Liver (tissue), 9 donors: ENCODE results near the gene SKIC2. TPM values are rescaled to one million over a fixed set of nuclear protein-coding genes. Genes with fewer than 3 reads are reported as not detected.

Experiments used
- DNase-seq: peaks from one replicate; pipeline ENCODE4 v3.0.0-alpha.2; 2017; ENCODE audit warnings: low spot score
- H3K27ac ChIP-seq, 2 donors: one replicate each; pipeline ENCODE4 v1.7.0; 2013; ENCODE audit warnings: inconsistent platforms in 2 of 2, low read length in 2 of 2, control low read depth in 1 of 2, low read depth in 1 of 2, mild to moderate bottlenecking in 1 of 2
- H3K27me3 ChIP-seq, 4 donors: one replicate each; pipeline versions ENCODE4 v1.6.1 to v1.7.0; 2013; ENCODE audit warnings: low read length in 3 of 4, inconsistent platforms in 1 of 4, mild to moderate bottlenecking in 1 of 4, moderate library complexity in 1 of 4; ENCODE audit not compliant: control insufficient read depth in 4 of 4, insufficient read depth in 4 of 4
- H3K36me3 ChIP-seq, 4 donors: one replicate each; pipeline versions ENCODE4 v1.6.1 to v1.7.0; 2013; ENCODE audit warnings: low read length in 3 of 4, mild to moderate bottlenecking in 3 of 4, low read depth in 1 of 4, moderate library complexity in 1 of 4; ENCODE audit not compliant: control insufficient read depth in 4 of 4, insufficient read depth in 3 of 4
- H3K4me1 ChIP-seq, 4 donors: one replicate each; pipeline versions ENCODE4 v1.6.1 to v1.7.0; 2013; ENCODE audit warnings: low read length in 3 of 4, mild to moderate bottlenecking in 3 of 4, moderate library complexity in 1 of 4; ENCODE audit not compliant: control insufficient read depth in 4 of 4, insufficient read depth in 4 of 4
- H3K4me3 ChIP-seq, 3 donors: one replicate each; pipeline versions ENCODE4 v1.6.1 to v1.7.0; 2013; ENCODE audit warnings: low read length in 3 of 3, control low read depth in 1 of 3, low read depth in 1 of 3, mild to moderate bottlenecking in 1 of 3
- H3K9ac ChIP-seq, 2 donors: one replicate each; pipeline ENCODE4 v1.7.0; 2013; ENCODE audit warnings: low read length in 2 of 2, mild to moderate bottlenecking in 2 of 2, moderate library complexity in 2 of 2, control low read depth in 1 of 2, low read depth in 1 of 2
- H3K9me3 ChIP-seq, 4 donors: one replicate each; pipeline versions ENCODE4 v1.6.1 to v1.7.0; 2013; ENCODE audit warnings: low read length in 3 of 4; ENCODE audit not compliant: control insufficient read depth in 4 of 4
- CTCF ChIP-seq: fragments of 150-350 bp; IDR thresholded peaks from 2 replicates; pipeline ENCODE4 v1.5.1; 2017; ENCODE audit warnings: improper control_type of control experiment, low read depth, low read length; ENCODE audit not compliant: missing input control
- EGR1 ChIP-seq, 2 donors: IDR thresholded peaks; 2 replicates each; pipeline ENCODE4 v1.6.1; 2016 to 2018; ENCODE audit warnings: antibody characterized with exemption in 2 of 2, low read depth in 2 of 2
- FOXA1 ChIP-seq: IDR thresholded peaks from 2 replicates; pipeline ENCODE4 v1.6.1; 2016; ENCODE audit warnings: antibody characterized with exemption
- FOXA2 ChIP-seq: IDR thresholded peaks from 2 replicates; pipeline ENCODE4 v1.6.1; 2016; ENCODE audit warnings: antibody characterized with exemption
- HNF4A ChIP-seq, 2 donors: conservative IDR thresholded peaks; 2 replicates each; pipeline ENCODE4 v1.6.1; 2016; ENCODE audit warnings: antibody characterized with exemption in 2 of 2, mild to moderate bottlenecking in 2 of 2
- HNF4G ChIP-seq: IDR thresholded peaks from 2 replicates; pipeline ENCODE4 v1.6.1; 2016; ENCODE audit warnings: antibody characterized with exemption
- MAX ChIP-seq: IDR thresholded peaks from 2 replicates; pipeline ENCODE4 v1.6.1; 2016; ENCODE audit warnings: antibody characterized with exemption
- RAD21 ChIP-seq, 2 donors: IDR thresholded peaks; 2 replicates each; pipeline ENCODE4 v1.6.1; 2016; ENCODE audit warnings: antibody characterized with exemption in 2 of 2, mild to moderate bottlenecking in 2 of 2
- REST ChIP-seq: IDR thresholded peaks from 2 replicates; pipeline ENCODE4 v1.6.1; 2016; ENCODE audit warnings: antibody characterized with exemption, mild to moderate bottlenecking
- RXRA ChIP-seq, 2 donors: IDR thresholded peaks; 2 replicates each; pipeline ENCODE4 v1.6.1; 2017 to 2018; ENCODE audit warnings: antibody characterized with exemption in 2 of 2, mild to moderate bottlenecking in 1 of 2
- SP1 ChIP-seq: IDR thresholded peaks from 2 replicates; pipeline ENCODE4 v1.6.1; 2018; ENCODE audit warnings: antibody characterized with exemption, mild to moderate bottlenecking
- YY1 ChIP-seq: IDR thresholded peaks from 2 replicates; pipeline ENCODE4 v1.6.1; 2016; ENCODE audit warnings: antibody characterized with exemption, mild to moderate bottlenecking
- ZBTB33 ChIP-seq: IDR thresholded peaks from 2 replicates; pipeline ENCODE4 v1.6.1; 2016; ENCODE audit warnings: antibody characterized with exemption
- WGBS: extraction: QIAGEN DNeasy Blood & Tissue Kit; methylation state at CpG from one replicate; pipeline ENCODE4 v1.1.7; 2013; 5-methylcytosine and 5-hydroxymethylcytosine counted together
- polyA plus RNA-seq, 2 donors: library from polyadenylated mRNA; stranded (reverse) in 1 of 2; unstranded in 1 of 2; fragments of 200-250 nt in 1 of 2; fragments of >200 nt in 1 of 2; fragmentation: Nextera tagmentation in 1 of 2; extraction: Ambion mirVana in 1 of 2; gene quantifications; one replicate each; pipeline versions ENCODE4 v1.2.1 to v1.2.3, GENCODE V29; 2013 to 2015
- total RNA-seq, 2 donors: library from RNA; depleted of rRNA; stranded (reverse); fragments of >200 nt; gene quantifications; one replicate each; pipeline ENCODE4 v1.2.3, GENCODE V29; 2014
- TF ChIP-seq, protein P1 (sequence below): IDR thresholded peaks from 2 replicates; pipeline ENCODE4 v1.6.1; 2016; ENCODE audit warnings: antibody characterized with exemption
- donor health status: healthy.
- donor health status: healthy.
- donor health status: healthy.
- donor health status: healthy.
- donor health status: healthy.

SKIC2 gene
- total and polyA plus RNA-seq, 4 donors, result 26.7 to 57.6 (median 34.5) TPM

- TF ChIP-seq ZBTB33, result no peak
- TF ChIP-seq RAD21 (IDR thresholded peaks at IDR 0.05), result no peak
- TF ChIP-seq RXRA (IDR thresholded peaks at IDR 0.05), result no peak
- no peak for TF ChIP-seq FOXA1
Measured at GRCh38 chr6:31967926-31968320, 8.9 kb downstream of the SKIC2 start (continued).

DNA sequence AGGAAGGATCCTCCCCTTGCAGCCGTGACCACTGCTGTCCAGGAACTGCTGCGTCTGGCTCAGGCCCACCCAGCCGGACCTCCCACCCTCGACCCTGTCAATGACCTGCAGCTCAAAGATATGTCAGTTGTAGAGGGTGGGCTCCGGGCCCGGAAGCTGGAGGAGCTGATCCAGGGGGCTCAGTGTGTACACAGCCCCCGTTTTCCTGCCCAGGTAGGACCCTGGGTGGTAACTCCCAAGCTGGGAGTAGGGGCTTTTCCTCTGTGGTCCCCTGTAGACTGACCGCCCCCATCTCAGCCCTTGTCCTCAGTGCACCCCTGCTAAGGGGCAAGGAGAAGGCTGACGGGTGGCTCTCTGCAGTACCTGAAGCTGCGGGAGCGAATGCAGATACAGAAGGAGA, 9.4 kb downstream of the SKIC2 start:
- 89% methylated on average over 11 of the region's 11 CpGs for WGBS
- peaks cover 18 to 55% (median 36%) of the 10 kb centered on the region in 4 donors for H3K36me3 ChIP-seq
- no peak overlapping the region for H3K4me3 ChIP-seq
- peaks cover 6 to 51% (median 35%) of the 10 kb centered on the region in 4 donors for H3K4me1 ChIP-seq
- no peaks in the 10 kb centered on the region for H3K9me3 ChIP-seq
- H3K9ac ChIP-seq, result no peak overlapping the region
- TF ChIP-seq SP1 (no peak), HNF4A (conservative IDR thresholded peaks at IDR 0.05) (no peak), EGR1 (IDR thresholded peaks at IDR 0.05; ENCODE audit: low read depth in 2 of 2) (no peak), FOXA1 (no peak), FOXA2 (no peak)
- TF ChIP-seq, protein P1, sequence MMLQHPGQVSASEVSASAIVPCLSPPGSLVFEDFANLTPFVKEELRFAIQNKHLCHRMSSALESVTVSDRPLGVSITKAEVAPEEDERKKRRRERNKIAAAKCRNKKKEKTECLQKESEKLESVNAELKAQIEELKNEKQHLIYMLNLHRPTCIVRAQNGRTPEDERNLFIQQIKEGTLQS, result no peak
- no peak for DNase-seq
- H3K27ac ChIP-seq, result no peak overlapping the region
- no peaks in the 10 kb centered on the region for H3K27me3 ChIP-seq

GRCh38 chr6:31968791-31969711, 10.1 kb downstream of the SKIC2 start:
- WGBS, result 92% methylated on average over 23 of the region's 23 CpGs
- no peak overlapping the region for H3K27ac ChIP-seq
- H3K4me1 ChIP-seq, result peaks cover 6 to 50% (median 39%) of the 10 kb centered on the region in 4 donors
- peaks cover 14 to 49% (median 31%) of the 10 kb centered on the region in 4 donors for H3K36me3 ChIP-seq
- DNase-seq, result no peak
- TF ChIP-seq RAD21 (IDR thresholded peaks at IDR 0.05) (no peak), MAX (no peak), YY1 (no peak), REST (no peak), HNF4A (conservative IDR thresholded peaks at IDR 0.05) (no peak), RXRA (IDR thresholded peaks at IDR 0.05) (no peak), FOXA2 (no peak), HNF4G (no peak), CTCF (no peak)
- TF ChIP-seq, protein P1, result no peak
- H3K4me3 ChIP-seq, result no peak overlapping the region
- no peaks in the 10 kb centered on the region for H3K27me3 ChIP-seq
- no peaks in the 10 kb centered on the region for H3K9me3 ChIP-seq
- no peak overlapping the region for H3K9ac ChIP-seq
